Measurements from ENCODE around the gene NTM. TPM values are rescaled to one million over a fixed set of nuclear protein-coding genes. Genes with fewer than 3 reads are reported as not detected.

Gene NTM
- total RNA-seq, 1 donor from 2014 or later: 4.3 TPM

GRCh38 chr11:131447277-131447815, 76.9 kb downstream of the NTM start:
- Mint-ChIP-seq H3K36me3 (ENCODE audit: insufficient read depth) (no peaks in the 10 kb centered on the region), H3K27ac (no peak overlapping the region)

GRCh38 chr11:131447898-131448297, 77.5 kb downstream of the NTM start:
- H3K27me3 Mint-ChIP-seq: peaks cover 21% of the 10 kb centered on the region
- TF ChIP-seq CTCF (IDR thresholded peaks at IDR 0.05; ENCODE audit: unreplicated experiment): no peak
- no peak overlapping the region for H3K4me3 Mint-ChIP-seq (ENCODE audit: low read depth)
- DNase-seq (ENCODE audit: low spot score, unreplicated experiment): no peak
- H3K9me3 Mint-ChIP-seq (ENCODE audit: low read depth): no peaks in the 10 kb centered on the region
- H3K36me3 Mint-ChIP-seq (ENCODE audit: insufficient read depth): no peaks in the 10 kb centered on the region
- H3K4me1 Mint-ChIP-seq (ENCODE audit: low read depth): no peaks in the 10 kb centered on the region
- H3K27ac Mint-ChIP-seq: no peak overlapping the region

More at GRCh38 chr11:131447277-131447815, 76.9 kb downstream of the NTM start:
- DNase-seq (ENCODE audit: low spot score, unreplicated experiment): no peak
- Mint-ChIP-seq H3K4me1 (ENCODE audit: low read depth) (no peaks in the 10 kb centered on the region), H3K4me3 (ENCODE audit: low read depth) (no peak overlapping the region), H3K9me3 (ENCODE audit: low read depth) (no peaks in the 10 kb centered on the region), H3K27me3 (peaks cover 21% of the 10 kb centered on the region)
- no peak for TF ChIP-seq CTCF (IDR thresholded peaks at IDR 0.05; ENCODE audit: unreplicated experiment)

GRCh38 chr11:131449036-131450019, 78.9 kb downstream of the NTM start:
- peaks cover 23% of the 10 kb centered on the region for H3K27me3 Mint-ChIP-seq
- no peak overlapping the region for H3K27ac Mint-ChIP-seq
- no peak overlapping the region for H3K4me3 Mint-ChIP-seq (ENCODE audit: low read depth)
- H3K9me3 Mint-ChIP-seq (ENCODE audit: low read depth): no peaks in the 10 kb centered on the region
- no peaks in the 10 kb centered on the region for H3K4me1 Mint-ChIP-seq (ENCODE audit: low read depth)
- TF ChIP-seq CTCF (IDR thresholded peaks at IDR 0.05; ENCODE audit: unreplicated experiment): no peak
- no peak for DNase-seq (ENCODE audit: low spot score, unreplicated experiment)
- H3K36me3 Mint-ChIP-seq (ENCODE audit: insufficient read depth): no peaks in the 10 kb centered on the region

- H3K36me3 Mint-ChIP-seq (ENCODE audit: insufficient read depth): no peaks in the 10 kb centered on the region
These were observed 84.1 kb downstream of the NTM start for GRCh38 chr11:131454490-131454889.

More at GRCh38 chr11:131454490-131454889, 84.1 kb downstream of the NTM start:
- peaks cover 38% of the 10 kb centered on the region for H3K27me3 Mint-ChIP-seq
- H3K4me1 Mint-ChIP-seq (ENCODE audit: low read depth): no peaks in the 10 kb centered on the region
- DNase-seq (ENCODE audit: low spot score, unreplicated experiment): no peak
- no peak for TF ChIP-seq CTCF (IDR thresholded peaks at IDR 0.05; ENCODE audit: unreplicated experiment)
- no peaks in the 10 kb centered on the region for H3K9me3 Mint-ChIP-seq (ENCODE audit: low read depth)
- H3K27ac Mint-ChIP-seq: no peak overlapping the region
- no peak overlapping the region for H3K4me3 Mint-ChIP-seq (ENCODE audit: low read depth)
